GM12891 (cell line): Measurements from ENCODE around the gene BANK1.

Experiments
- POLR2A ChIP-seq: IDR thresholded peaks from 2 replicates; pipeline ENCODE4 v1.6.1; 2011; ENCODE audit warnings: low read depth, low read length, control low read depth
- TAF1 ChIP-seq: IDR thresholded peaks from 2 replicates; pipeline ENCODE4 v1.6.1; 2011; ENCODE audit warnings: low read depth, low read length, control low read depth

DNA sequence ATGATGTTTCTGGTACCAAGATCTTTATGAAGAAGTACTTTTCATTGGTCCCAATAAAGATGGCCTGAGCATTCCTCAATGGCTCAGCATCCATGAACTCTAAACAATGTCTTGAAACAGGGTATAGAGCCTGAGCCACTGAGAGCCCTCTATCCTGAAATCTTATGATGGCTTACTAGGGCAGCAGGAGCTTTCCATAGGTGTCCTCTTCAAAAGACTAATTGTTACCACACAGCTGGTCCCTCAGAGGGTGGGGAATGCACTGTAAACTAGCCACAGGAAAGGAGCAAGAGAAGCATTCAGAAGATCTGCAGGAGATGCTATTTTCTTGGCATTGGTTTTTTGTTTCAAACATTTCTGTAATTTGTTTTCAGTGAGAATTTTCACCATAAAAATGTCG lies 5.6 kb upstream of the BANK1 start:
- TF ChIP-seq POLR2A: no peak
- TF ChIP-seq TAF1: no peak
